ENCODE measurements around the gene DNASE1L3.

The DNASE1L3 gene

DNA sequence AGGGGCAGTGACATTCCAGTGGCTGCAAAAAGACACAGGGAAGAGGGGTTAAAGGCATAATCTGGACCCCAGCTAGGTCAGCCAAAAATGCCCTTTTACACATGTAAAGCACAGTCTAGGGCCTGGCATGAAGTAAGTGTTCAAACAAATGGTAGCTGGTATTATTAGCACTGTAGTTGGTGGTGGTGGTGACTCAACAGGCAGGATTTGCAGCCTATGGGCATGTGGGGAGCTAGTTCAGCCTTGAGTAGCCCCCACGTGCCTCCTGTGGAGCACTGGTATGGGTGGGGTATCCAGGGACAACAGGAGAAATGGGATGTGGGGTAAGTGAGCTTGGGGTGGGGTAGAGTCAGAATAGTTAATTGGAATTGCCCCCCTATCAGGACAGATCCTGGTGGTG lies 27.6 kb downstream of the DNASE1L3 start:
- Histone ChIP-seq H3K36me3 (replicated peaks) (no peaks in the 10 kb centered on the region), H3K4me3 (ENCODE audit: low read depth, low read length) (no peak overlapping the region), H3K27me3 (replicated peaks) (no peaks in the 10 kb centered on the region), H3K27ac (no peak overlapping the region)
- in situ Hi-C loops (cut with HindIII; ENCODE audit: low pct_ligation_motif_present, low sequenced_read_pairs): no loop called here
- no peak for TF ChIP-seq CTCF (IDR thresholded peaks at IDR 0.05; ENCODE audit: low read depth, low read length, missing control alignments)
- DNase-seq: no peak

DNA sequence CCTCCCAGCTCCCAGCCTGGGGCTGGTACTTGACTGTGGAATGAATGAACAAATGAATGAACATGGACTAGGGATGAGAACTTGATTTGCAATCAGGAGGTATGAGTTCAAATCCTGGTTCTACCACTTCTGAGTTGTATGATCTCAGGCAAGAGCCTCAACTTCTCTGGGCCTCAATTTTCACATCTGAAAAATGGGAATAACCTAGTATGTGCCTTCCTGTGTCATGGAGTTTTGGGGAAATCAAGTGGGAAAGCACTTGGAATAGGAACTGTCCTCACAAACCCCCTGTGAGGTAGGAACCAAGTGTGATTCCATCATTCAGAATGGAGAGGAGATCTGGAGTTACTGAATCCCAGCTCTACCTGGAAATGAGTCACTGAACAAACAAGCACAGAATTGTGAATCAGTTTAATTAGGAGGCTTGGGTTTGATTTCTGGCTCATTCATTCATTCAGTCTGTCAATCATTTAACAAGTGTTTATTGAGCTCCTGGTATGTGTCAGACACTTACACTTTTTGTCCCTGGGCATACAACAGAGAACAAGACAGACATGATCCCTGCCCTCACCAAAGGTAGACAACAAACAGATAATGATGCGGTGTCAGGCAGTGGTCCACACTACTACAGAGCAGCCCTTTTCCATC lies 29.7 kb downstream of the DNASE1L3 start:
- H3K36me3 ChIP-seq (replicated peaks): no peaks in the 10 kb centered on the region
- H3K4me3 ChIP-seq (ENCODE audit: low read depth, low read length): no peak overlapping the region
- DNase-seq: no peak
- in situ Hi-C loops (cut with HindIII; ENCODE audit: low pct_ligation_motif_present, low sequenced_read_pairs): no loop called here
- H3K27ac ChIP-seq: no peak overlapping the region
- TF ChIP-seq CTCF (IDR thresholded peaks at IDR 0.05; ENCODE audit: low read depth, low read length, missing control alignments): no peak
- no peaks in the 10 kb centered on the region for H3K27me3 ChIP-seq (replicated peaks)

DNA sequence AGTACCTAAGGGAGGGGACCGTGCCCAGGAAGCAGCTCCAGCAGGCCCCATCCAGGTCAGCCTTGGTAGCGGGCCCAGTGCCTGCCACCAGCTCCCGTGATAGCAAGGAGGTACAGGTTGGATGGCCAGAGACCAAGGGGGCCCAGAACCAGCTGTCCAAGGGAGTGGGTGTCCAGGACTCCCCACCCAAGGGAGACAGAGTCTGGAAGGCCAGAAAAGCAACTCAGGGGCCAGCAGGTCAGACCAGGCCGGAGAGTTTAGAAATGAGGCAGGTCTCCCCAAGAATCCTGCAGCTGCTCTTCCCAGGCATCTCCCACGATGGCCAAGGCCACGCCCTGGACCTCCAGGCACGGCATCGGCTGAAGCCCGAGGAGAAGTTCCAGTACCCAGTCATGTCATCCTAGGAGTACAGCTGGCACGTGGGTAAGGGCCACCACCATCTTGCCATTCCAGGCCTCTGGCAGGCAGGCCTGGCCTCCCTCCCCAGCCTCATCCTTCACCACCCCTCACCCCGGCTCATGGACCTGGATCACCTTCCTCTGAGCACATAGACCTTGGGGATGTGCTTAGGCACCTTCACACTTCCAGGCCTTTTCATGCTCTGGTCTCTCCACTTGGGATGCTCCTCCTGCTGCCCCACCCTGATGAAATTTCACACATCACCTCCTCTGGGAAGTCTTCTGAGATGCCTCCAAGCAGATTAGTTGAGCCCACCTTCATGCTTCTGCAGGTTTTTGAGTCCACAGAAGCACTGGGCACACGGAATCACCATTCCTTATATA lies 30.5 kb downstream of the DNASE1L3 start:
- in situ Hi-C loops (cut with HindIII; ENCODE audit: low pct_ligation_motif_present, low sequenced_read_pairs): no loop called here
- DNase-seq: no peak
- H3K27me3 ChIP-seq (replicated peaks): no peaks in the 10 kb centered on the region
- H3K4me3 ChIP-seq (ENCODE audit: low read depth, low read length): no peak overlapping the region
- H3K27ac ChIP-seq: no peak overlapping the region
- no peaks in the 10 kb centered on the region for H3K36me3 ChIP-seq (replicated peaks)
- TF ChIP-seq CTCF (IDR thresholded peaks at IDR 0.05; ENCODE audit: low read depth, low read length, missing control alignments): no peak

DNA sequence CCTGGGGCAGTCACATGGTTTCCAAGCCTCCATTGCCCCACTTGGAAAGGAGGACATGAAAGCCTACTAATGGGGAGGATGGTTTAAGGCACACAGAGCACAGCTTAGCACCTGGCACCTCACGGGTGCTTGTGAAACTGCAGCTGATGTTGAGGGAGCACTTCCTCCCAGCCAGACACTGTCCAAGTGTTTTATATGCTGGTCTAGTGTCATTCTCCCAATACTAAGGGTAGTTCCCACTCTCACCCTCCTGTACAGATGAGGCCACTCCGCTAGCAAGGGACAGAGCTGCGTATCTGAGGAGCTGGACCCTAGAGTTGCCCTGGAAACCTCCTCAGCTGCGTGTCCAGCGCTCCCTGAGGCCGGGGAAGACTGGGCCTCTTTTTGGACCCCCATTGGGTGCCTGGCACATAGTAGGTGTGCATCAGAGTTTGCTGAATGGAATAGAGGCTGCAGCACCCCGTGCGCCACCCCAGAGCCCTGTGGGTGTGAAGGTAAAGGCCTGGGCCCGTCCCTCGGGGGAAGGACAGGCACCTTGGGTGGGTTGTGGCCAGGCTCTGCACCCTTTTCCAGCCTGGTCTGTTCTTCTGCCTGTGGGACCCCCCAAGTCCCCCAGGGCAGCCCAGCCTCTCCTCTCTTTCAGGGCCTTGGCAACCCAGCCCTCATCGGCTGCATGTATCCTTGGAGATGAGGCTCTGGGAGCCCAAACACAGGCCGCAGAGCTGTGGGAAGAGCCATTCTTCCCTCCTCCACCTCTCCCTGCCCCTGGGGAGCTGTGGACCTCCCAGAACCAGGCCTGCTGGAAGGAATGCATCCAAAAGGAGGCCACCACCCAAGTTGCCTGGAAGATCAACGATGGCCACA lies 31.3 kb downstream of the DNASE1L3 start:
- peaks cover 1% of the 10 kb centered on the region for H3K36me3 ChIP-seq (replicated peaks)
- H3K27ac ChIP-seq: no peak overlapping the region
- no peak for TF ChIP-seq CTCF (IDR thresholded peaks at IDR 0.05; ENCODE audit: low read depth, low read length, missing control alignments)
- in situ Hi-C loops (cut with HindIII; ENCODE audit: low pct_ligation_motif_present, low sequenced_read_pairs): no loop called here
- no peak for DNase-seq
- H3K27me3 ChIP-seq (replicated peaks): no peaks in the 10 kb centered on the region
- H3K4me3 ChIP-seq (ENCODE audit: low read depth, low read length): no peak overlapping the region

- H3K27ac ChIP-seq: no peak overlapping the region
- H3K36me3 ChIP-seq (replicated peaks): peaks cover 9% of the 10 kb centered on the region
- H3K4me3 ChIP-seq (ENCODE audit: low read depth, low read length): no peak overlapping the region
- no peaks in the 10 kb centered on the region for H3K27me3 ChIP-seq (replicated peaks)
- in situ Hi-C loops (cut with HindIII; ENCODE audit: low pct_ligation_motif_present, low sequenced_read_pairs): no loop called here
- no peak for TF ChIP-seq CTCF (IDR thresholded peaks at IDR 0.05; ENCODE audit: low read depth, low read length, missing control alignments)
- DNase-seq: no peak
These were observed 32.1 kb downstream of the DNASE1L3 start for GRCh38 chr3:58178528-58179234.

All from brain microvascular endothelial cell (primary cell).